ENCODE data around the gene LYPLA2.

The LYPLA2 gene

DNA sequence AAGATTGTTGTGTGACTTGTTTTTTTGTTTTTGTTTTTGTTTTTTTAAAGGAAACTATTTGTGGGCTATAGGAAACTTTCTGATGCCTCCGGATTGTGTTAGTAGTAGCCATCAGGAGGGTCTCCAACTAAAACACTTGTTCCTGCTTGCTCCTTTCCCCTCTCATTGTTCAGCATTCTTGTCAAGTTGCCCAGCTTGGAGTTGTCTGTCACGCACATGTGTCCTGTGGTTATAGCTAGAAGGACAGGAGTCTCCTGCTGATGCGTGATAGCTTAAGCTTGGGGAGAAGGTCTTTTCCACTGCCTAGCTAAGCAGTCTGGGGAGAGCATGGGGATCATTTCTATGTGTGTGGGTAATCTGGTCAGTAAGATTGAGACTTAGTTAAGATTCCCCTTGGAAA lies 3.2 kb upstream of the LYPLA2 start:
- TF ChIP-seq, protein P1, sequence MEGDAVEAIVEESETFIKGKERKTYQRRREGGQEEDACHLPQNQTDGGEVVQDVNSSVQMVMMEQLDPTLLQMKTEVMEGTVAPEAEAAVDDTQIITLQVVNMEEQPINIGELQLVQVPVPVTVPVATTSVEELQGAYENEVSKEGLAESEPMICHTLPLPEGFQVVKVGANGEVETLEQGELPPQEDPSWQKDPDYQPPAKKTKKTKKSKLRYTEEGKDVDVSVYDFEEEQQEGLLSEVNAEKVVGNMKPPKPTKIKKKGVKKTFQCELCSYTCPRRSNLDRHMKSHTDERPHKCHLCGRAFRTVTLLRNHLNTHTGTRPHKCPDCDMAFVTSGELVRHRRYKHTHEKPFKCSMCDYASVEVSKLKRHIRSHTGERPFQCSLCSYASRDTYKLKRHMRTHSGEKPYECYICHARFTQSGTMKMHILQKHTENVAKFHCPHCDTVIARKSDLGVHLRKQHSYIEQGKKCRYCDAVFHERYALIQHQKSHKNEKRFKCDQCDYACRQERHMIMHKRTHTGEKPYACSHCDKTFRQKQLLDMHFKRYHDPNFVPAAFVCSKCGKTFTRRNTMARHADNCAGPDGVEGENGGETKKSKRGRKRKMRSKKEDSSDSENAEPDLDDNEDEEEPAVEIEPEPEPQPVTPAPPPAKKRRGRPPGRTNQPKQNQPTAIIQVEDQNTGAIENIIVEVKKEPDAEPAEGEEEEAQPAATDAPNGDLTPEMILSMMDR (IDR thresholded peaks at IDR 0.05; ENCODE audit: insufficient read depth, low read length, missing control alignments): no peak
- CTCF ChIA-PET: interaction anchor here (0.7 to 2.3 kb wide), 5 partner anchors 7 to 128 kb away, joined by 3 to 10 read pairs (median 3); no protein-coding TSS in a partner anchor
- H3K4me3 ChIP-seq (ENCODE audit: low read depth, low read length): no peak overlapping the region
- DNase-seq (ENCODE audit: low read depth, low spot score): no peak
- POLR2A ChIA-PET: interaction anchor here (0.5 kb wide), 1 partner anchor 145 kb away, joined by 3 read pairs; no protein-coding TSS in a partner anchor

DNA sequence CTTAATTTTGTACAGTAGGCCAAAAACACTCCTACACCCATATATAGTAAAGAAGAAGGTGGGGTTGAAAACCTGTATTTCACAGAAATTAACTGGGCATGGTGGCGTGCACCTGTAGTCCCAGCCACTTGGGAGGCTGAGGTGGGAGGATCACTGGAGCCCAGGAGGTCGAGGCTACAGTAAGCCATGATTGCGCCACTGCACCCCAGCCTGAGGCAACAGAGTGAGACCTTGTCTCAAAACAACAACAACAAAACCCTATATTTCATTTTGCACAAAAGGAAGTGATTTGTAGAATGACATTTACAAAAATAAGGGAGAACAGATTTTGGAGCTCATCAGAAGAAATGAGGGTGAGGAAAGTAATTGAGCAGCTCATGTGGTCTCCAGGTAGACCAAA lies 2.2 kb upstream of the LYPLA2 start:
- ChIA-PET POLR2A (no interaction called here), CTCF (interaction anchor here (0.8 to 2.3 kb wide), 4 partner anchors 8 to 944 kb away, joined by 3 to 10 read pairs (median 4); no protein-coding TSS in a partner anchor)
- TF ChIP-seq, protein P1 (IDR thresholded peaks at IDR 0.05; ENCODE audit: insufficient read depth, low read length, missing control alignments): no peak
- no peak for DNase-seq (ENCODE audit: low read depth, low spot score)
- no peak overlapping the region for H3K4me3 ChIP-seq (ENCODE audit: low read depth, low read length)

DNA sequence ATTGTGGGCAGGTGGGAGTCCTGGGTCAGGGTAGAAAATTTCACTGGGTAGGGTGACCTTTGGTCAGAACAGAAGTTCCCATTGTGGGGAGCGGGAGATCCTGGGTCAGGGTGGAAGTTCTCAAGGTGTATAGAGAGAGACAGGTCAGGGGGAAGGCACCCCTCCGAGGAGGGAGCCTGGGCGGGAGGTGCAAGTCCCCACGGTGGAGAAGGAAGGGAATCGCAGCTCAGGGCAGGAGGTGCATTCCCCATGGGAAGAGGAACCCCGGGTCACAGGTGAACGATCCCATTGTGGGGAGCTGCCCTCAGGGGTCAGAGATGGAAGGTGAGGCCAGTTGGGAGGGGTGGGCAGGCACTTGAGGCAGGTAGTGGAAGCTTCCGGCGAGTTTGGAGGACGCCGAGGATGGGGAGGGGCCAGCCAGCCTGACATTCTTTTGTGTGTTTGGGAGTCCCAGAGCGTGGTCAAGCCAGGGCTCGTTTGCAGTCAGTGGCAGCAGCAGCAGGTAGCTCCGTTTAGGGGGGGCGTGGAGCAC lies 637 bp downstream of the LYPLA2 start:
- POLR2A ChIA-PET: interaction anchor here (0.5 to 1.5 kb wide), 6 partner anchors 10 to 231 kb away, joined by 3 to 7 read pairs (median 4); partner anchors contain the start of gene GALE
- H3K4me3 ChIP-seq (ENCODE audit: low read depth, low read length): peak overlapping the region; percentile 90
- CTCF ChIA-PET: interaction anchor here (0.6 to 2.1 kb wide), 6 partner anchors 12 to 21 kb away, joined by 3 to 10 read pairs (median 3); no protein-coding TSS in a partner anchor
- TF ChIP-seq, protein P1 (IDR thresholded peaks at IDR 0.05; ENCODE audit: insufficient read depth, low read length, missing control alignments): no peak
- DNase-seq (ENCODE audit: low read depth, low spot score): no peak

DNA sequence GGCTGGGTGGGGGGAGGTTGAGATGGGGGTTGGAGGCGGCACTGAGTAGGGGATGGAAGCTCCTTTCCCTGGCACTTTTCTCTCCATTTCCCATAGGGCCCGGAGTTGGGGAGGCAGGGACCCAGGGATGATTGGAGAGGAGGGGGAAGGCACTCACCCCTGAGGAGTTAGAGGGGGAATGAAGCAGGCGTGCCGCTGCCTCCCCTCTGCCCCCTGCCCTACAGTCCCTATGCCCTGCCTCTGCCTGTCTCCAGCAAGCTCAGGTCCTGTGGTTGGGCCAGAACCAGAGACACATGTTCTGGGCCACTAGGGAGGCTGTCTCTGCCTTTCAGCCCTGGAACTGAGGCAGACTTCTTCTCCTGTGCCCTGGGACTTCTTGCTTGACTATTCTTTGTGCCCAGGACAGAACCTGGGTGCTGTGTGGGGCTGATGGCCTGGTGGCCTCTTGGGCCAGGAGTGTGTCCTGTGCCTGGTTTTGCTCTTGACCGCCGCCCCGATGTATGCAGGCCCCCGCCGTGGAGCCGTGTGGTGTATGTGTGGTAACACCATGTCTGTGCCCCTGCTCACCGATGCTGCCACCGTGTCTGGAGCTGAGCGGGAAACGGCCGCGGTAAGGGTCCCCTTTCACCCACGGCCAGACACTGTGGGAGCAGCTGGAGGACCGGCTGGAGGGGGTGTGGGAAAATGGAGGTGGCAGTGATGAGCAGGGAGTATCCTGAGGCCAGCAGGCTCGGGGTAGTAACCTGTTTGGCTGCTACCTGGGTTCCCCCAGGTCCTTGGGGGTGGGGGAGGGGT lies 1.4 kb downstream of the LYPLA2 start:
- TF ChIP-seq, protein P1 (IDR thresholded peaks at IDR 0.05; ENCODE audit: insufficient read depth, low read length, missing control alignments): no peak
- no peak for DNase-seq (ENCODE audit: low read depth, low spot score)
- peak overlapping the region; percentile 90 for H3K4me3 ChIP-seq (ENCODE audit: low read depth, low read length)
- ChIA-PET POLR2A (interaction anchor here (0.5 to 1.5 kb wide), 3 partner anchors 9 to 226 kb away, joined by 3 to 7 read pairs (median 4); partner anchors contain the start of gene GALE), CTCF (interaction anchor here (0.7 to 1.9 kb wide), 5 partner anchors 8 to 20 kb away, joined by 3 to 10 read pairs (median 3); no protein-coding TSS in a partner anchor)

DNA sequence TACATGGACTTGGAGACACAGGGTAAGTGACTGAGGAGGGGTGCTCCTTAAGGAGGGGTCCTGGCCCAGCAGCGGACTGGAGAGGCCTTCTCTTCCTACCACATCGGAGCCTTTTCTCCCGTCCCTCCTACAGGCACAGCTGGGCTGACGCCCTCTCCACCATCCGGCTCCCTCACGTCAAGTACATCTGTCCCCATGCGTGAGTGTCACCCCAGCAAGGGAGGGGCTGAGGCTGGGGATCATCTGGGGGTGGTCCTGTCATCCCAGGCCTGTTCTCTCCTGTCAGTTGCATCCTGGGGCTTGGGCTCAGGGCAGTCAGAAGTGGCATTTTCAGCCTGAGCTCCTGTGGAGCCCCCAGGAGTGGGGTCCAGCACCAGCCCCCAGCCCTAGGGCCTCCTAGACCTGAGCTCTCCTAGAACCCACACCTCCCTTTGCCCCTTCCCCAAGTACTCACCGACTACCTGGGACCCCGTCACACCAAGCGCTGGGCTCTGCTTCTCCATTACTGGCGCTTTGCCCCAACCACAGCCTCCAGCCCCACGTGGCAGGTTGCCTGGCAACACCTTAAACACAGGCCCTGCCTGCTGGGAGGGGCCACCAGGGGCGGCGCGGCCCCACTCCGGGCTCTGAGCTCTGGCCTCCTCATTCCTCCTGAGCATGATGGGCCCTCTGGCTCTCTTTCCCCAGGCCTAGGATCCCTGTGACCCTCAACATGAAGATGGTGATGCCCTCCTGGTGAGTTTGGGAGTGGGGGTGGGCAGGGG lies 2.3 kb downstream of the LYPLA2 start:
- POLR2A ChIA-PET: interaction anchor here (1.5 kb wide), 1 partner anchor 8 kb away, joined by 7 read pairs; the partner anchor contains the start of gene GALE

More for the DNA sequence above, 2.3 kb downstream of the LYPLA2 start:
- DNase-seq (ENCODE audit: low read depth, low spot score): no peak
- CTCF ChIA-PET: interaction anchor here (0.9 to 1.9 kb wide), 2 partner anchors 9 to 17 kb away, joined by 3 to 5 read pairs; no protein-coding TSS in a partner anchor
- H3K4me3 ChIP-seq (ENCODE audit: low read depth, low read length): peak overlapping the region; percentile 3; the same call in 1 of the 2 replicates
- TF ChIP-seq, protein P1 (IDR thresholded peaks at IDR 0.05; ENCODE audit: insufficient read depth, low read length, missing control alignments): no peak

Measured in AG04449 (cell line).